Mesenchymal stem cell (in vitro differentiated cells and primary cell): Measurements from ENCODE around the gene DUSP1.

ENCODE experiments used
- DNase-seq: peaks from one replicate; pipeline ENCODE4 v3.0.0-alpha.2; 2013
- H2AFZ ChIP-seq: one replicate; pipeline ENCODE4 v1.6.1; 2013; ENCODE audit warnings: low read depth, mild to moderate bottlenecking, control low read depth, inconsistent platforms, low read length, moderate library complexity
- H2AK5ac ChIP-seq: 2 replicates; pipeline ENCODE4 v1.6.1; 2013; ENCODE audit warnings: low read length, moderate library complexity, mild to moderate bottlenecking, inconsistent platforms; ENCODE audit not compliant: severe bottlenecking
- H2BK120ac ChIP-seq: one replicate; pipeline ENCODE4 v1.6.1; 2013; ENCODE audit warnings: low read depth, mild to moderate bottlenecking, inconsistent platforms, low read length, moderate library complexity
- H2BK12ac ChIP-seq, 2 experiments: one replicate each; pipeline ENCODE4 v1.6.1; 2013; ENCODE audit warnings: inconsistent platforms in 2 of 2, low read length in 2 of 2, mild to moderate bottlenecking in 2 of 2, moderate library complexity in 2 of 2, control low read depth in 1 of 2
- H2BK15ac ChIP-seq: one replicate; pipeline ENCODE4 v1.6.1; 2013; ENCODE audit warnings: mild to moderate bottlenecking, low read depth, inconsistent platforms; ENCODE audit not compliant: poor library complexity, severe bottlenecking
- H2BK5ac ChIP-seq: 2 replicates; pipeline ENCODE4 v1.6.1; 2013; ENCODE audit warnings: low read depth, mild to moderate bottlenecking, low read length, control low read depth, inconsistent platforms; ENCODE audit not compliant: poor library complexity, severe bottlenecking
- H3K14ac ChIP-seq, 2 experiments: one replicate each; pipeline ENCODE4 v1.6.1; 2013; ENCODE audit warnings: inconsistent platforms in 2 of 2, low read length in 2 of 2, control low read depth in 1 of 2, mild to moderate bottlenecking in 1 of 2, moderate library complexity in 1 of 2
- H3K18ac ChIP-seq, 2 experiments: one replicate each; pipeline ENCODE4 v1.6.1; 2013; ENCODE audit warnings: inconsistent platforms in 2 of 2, low read length in 2 of 2, control low read depth in 1 of 2, low read depth in 1 of 2, mild to moderate bottlenecking in 1 of 2
- H3K23ac ChIP-seq, 2 experiments: one replicate each; pipeline ENCODE4 v1.6.1; 2013; ENCODE audit warnings: inconsistent platforms in 2 of 2, low read length in 2 of 2, mild to moderate bottlenecking in 2 of 2, moderate library complexity in 2 of 2, control low read depth in 1 of 2
- H3K27ac ChIP-seq: 2 replicates; pipeline ENCODE4 v1.5.1; 2013; ENCODE audit warnings: mild to moderate bottlenecking, moderate library complexity, low read length, control low read depth, inconsistent platforms; ENCODE audit not compliant: poor library complexity, severe bottlenecking
- H3K27me3 ChIP-seq, 2 experiments: 2 replicates each; pipeline versions ENCODE4 v1.6.1 to v1.7.0; 2013; ENCODE audit warnings: low read length in 2 of 2, mild to moderate bottlenecking in 2 of 2, moderate library complexity in 2 of 2, control low read depth in 1 of 2, inconsistent platforms in 1 of 2; ENCODE audit not compliant: control insufficient read depth in 1 of 2, insufficient read depth in 1 of 2
- H3K36me3 ChIP-seq, 2 experiments: 2 replicates each; pipeline versions ENCODE4 v1.6.1 to v1.7.0; 2013; ENCODE audit warnings: low read length in 2 of 2, control low read depth in 1 of 2, inconsistent platforms in 1 of 2, low read depth in 1 of 2, mild to moderate bottlenecking in 1 of 2; ENCODE audit not compliant: insufficient read depth in 2 of 2, control insufficient read depth in 1 of 2
- H3K4ac ChIP-seq, 2 experiments: one replicate each; pipeline ENCODE4 v1.6.1; 2013; ENCODE audit warnings: inconsistent platforms in 2 of 2, low read length in 2 of 2, mild to moderate bottlenecking in 2 of 2, moderate library complexity in 2 of 2, control low read depth in 1 of 2, low read depth in 1 of 2
- H3K4me1 ChIP-seq: 2 replicates; pipeline ENCODE4 v1.6.1; 2013; ENCODE audit warnings: low read depth, low read length, control low read depth; ENCODE audit not compliant: control insufficient read depth, insufficient read depth
- H3K4me2 ChIP-seq: 2 replicates; pipeline ENCODE4 v1.6.1; 2013; ENCODE audit warnings: low read length, mild to moderate bottlenecking, inconsistent platforms; ENCODE audit not compliant: poor library complexity, severe bottlenecking
- H3K4me3 ChIP-seq, 2 experiments: 2 replicates each; pipeline versions ENCODE4 v1.5.1 to v1.7.0; 2013; ENCODE audit warnings: low read length in 2 of 2, mild to moderate bottlenecking in 2 of 2, control low read depth in 1 of 2, low read depth in 1 of 2; ENCODE audit not compliant: insufficient read depth in 1 of 2
- H3K79me1 ChIP-seq: replicated peaks from 2 replicates; pipeline ENCODE4 v1.6.1; 2013; ENCODE audit warnings: mild to moderate bottlenecking, control low read depth, low read length, inconsistent platforms; ENCODE audit not compliant: poor library complexity, severe bottlenecking
- H3K9ac ChIP-seq: 2 replicates; pipeline ENCODE4 v1.7.0; 2013; ENCODE audit warnings: mild to moderate bottlenecking, low read length, moderate library complexity
- H3K9me3 ChIP-seq: 2 replicates; pipeline ENCODE4 v1.7.0; 2013; ENCODE audit warnings: mild to moderate bottlenecking, low read length; ENCODE audit not compliant: control insufficient read depth
- H4K8ac ChIP-seq: one replicate; pipeline ENCODE4 v1.6.1; 2013; ENCODE audit warnings: inconsistent platforms, mild to moderate bottlenecking, low read length, moderate library complexity
- H4K91ac ChIP-seq: one replicate; pipeline ENCODE4 v1.6.1; 2013; ENCODE audit warnings: mild to moderate bottlenecking, low read length, inconsistent platforms
- WGBS: methylation state at CpG from one replicate; pipeline ENCODE4 v1.1.7; 2013; ENCODE audit warnings: mixed read lengths; 5-methylcytosine and 5-hydroxymethylcytosine counted together

The DUSP1 gene

GRCh38 chr5:172756764-172757393 lies 14.1 kb downstream of the DUSP1 start:
- Histone ChIP-seq H4K91ac (no peak overlapping the region), H2BK5ac (no peak overlapping the region), H3K4me3 (no peak overlapping the region), H3K4me1 (peaks cover 13% of the 10 kb centered on the region), H3K23ac (no peak overlapping the region), H3K4ac (peak overlapping the region in 1 of 2 experiments; percentile 55), H2BK12ac (peak overlapping the region; percentile 14 to 64), H3K9ac (peak overlapping the region; percentile 79), H2AK5ac (peak overlapping the region; percentile 79), H2BK120ac (no peak overlapping the region), H3K36me3 (no peaks in the 10 kb centered on the region), H4K8ac (no peak overlapping the region), H3K9me3 (peaks cover 8% of the 10 kb centered on the region), H3K27me3 (no peaks in the 10 kb centered on the region), H3K18ac (no peak overlapping the region), H2AFZ (no peak overlapping the region), H3K14ac (no peak overlapping the region), H3K79me1 (no peaks in the 10 kb centered on the region), H2BK15ac (peak overlapping the region; percentile 60), H3K4me2 (no peak overlapping the region), H3K27ac (no peak overlapping the region)
- DNase-seq: no peak
- 86% methylated on average over 9 of the region's 10 CpGs for WGBS

DNA sequence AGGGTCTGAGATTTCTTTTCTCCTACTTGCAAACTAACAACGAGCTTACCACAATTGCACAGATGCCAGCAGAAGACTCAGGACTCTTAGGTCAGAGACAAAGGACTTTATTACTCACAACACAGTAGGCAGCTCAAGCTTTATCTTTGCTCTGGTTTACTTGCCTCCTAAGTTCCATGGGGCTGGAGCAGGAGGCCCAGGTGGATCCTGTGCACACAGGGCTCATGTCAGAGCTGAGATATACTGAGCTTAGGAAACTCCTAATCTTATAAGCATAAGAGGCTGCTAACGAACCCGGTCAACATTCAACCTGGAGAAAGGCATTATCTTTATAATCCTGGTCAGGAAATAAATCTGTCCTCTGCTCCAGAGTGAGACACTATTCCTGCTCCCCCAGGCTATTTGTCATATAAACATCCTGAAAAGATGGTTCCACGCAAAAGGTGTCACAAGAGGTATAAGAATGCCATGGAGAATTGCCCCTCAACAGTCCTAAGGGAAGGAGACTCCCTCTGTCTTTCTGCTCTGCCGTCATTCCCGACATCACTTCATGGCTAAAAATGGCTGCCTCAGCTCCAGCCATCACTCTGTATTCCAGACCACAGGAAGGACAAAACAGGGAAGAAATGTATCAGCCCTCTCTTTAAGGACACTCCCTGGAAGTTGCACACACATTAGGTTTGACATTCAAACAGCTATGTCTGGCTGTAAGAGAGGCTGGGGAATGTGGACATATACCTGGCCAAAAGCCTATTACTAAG lies 16.2 kb downstream of the DUSP1 start:
- Histone ChIP-seq H2BK5ac (no peak overlapping the region), H3K27me3 (no peaks in the 10 kb centered on the region), H3K79me1 (no peaks in the 10 kb centered on the region), H2AK5ac (no peak overlapping the region), H3K4ac (no peak overlapping the region), H3K4me3 (no peak overlapping the region), H3K9me3 (peaks cover 1% of the 10 kb centered on the region), H3K36me3 (no peaks in the 10 kb centered on the region), H3K18ac (no peak overlapping the region), H3K4me1 (peaks cover 13% of the 10 kb centered on the region), H2BK12ac (peak overlapping the region in 1 of 2 experiments; percentile 3), H2BK120ac (no peak overlapping the region), H2AFZ (no peak overlapping the region), H3K23ac (no peak overlapping the region), H3K27ac (no peak overlapping the region), H2BK15ac (no peak overlapping the region), H3K14ac (no peak overlapping the region), H4K8ac (no peak overlapping the region), H3K9ac (no peak overlapping the region), H4K91ac (no peak overlapping the region), H3K4me2 (no peak overlapping the region)
- 76% methylated on average over 6 of the region's 6 CpGs for WGBS
- no peak for DNase-seq

DNA sequence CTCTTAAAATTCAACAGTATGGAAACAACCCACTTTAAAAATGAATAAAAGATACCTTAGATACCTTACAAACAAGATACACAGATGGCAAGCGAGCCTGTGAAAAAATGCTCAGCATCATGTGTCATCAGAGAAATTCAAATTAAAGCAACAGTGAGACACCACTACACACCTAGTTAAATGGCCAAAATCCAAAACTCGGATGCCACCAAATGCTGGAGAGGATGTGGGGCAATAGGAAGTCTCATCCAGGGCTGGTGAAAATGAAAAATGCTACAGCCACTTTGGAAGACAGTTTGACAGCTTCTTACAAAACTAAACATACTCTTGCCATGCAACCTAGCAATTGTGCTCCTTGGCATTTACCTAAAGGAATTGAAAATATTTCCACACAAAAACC lies 17.9 kb downstream of the DUSP1 start:
- whole genome bisulfite sequencing: 70% methylated on average over 2 of the region's 2 CpGs
- H3K23ac ChIP-seq: no peak overlapping the region

GRCh38 chr5:172751761-172752510 lies 19.1 kb downstream of the DUSP1 start:
- H3K14ac ChIP-seq: no peak overlapping the region
- no peak overlapping the region for H3K18ac ChIP-seq
- H2BK12ac ChIP-seq: peak overlapping the region in 1 of 2 experiments; percentile 7
- no peak overlapping the region for H4K8ac ChIP-seq
- H2AFZ ChIP-seq: no peak overlapping the region
- no peak overlapping the region for H3K27ac ChIP-seq
- no peak overlapping the region for H2BK15ac ChIP-seq
- H3K79me1 ChIP-seq: no peaks in the 10 kb centered on the region
- no peak overlapping the region for H3K4me2 ChIP-seq
- H3K27me3 ChIP-seq: no peaks in the 10 kb centered on the region
- no peak overlapping the region for H3K9ac ChIP-seq
- 92% methylated on average over 14 of the region's 14 CpGs for WGBS
- no peak overlapping the region for H3K4ac ChIP-seq
- no peak overlapping the region for H3K23ac ChIP-seq
- DNase-seq: no peak
- H4K91ac ChIP-seq: no peak overlapping the region
- no peak overlapping the region for H2AK5ac ChIP-seq
- H2BK5ac ChIP-seq: no peak overlapping the region
- H3K4me1 ChIP-seq: peaks cover 5% of the 10 kb centered on the region
- no peaks in the 10 kb centered on the region for H3K36me3 ChIP-seq
- no peak overlapping the region for H2BK120ac ChIP-seq
- H3K4me3 ChIP-seq: no peak overlapping the region
- H3K9me3 ChIP-seq: peaks cover 5% of the 10 kb centered on the region

More for the DNA sequence above, 17.9 kb downstream of the DUSP1 start:
- Histone ChIP-seq H3K79me1 (no peaks in the 10 kb centered on the region), H3K4me3 (no peak overlapping the region), H2BK15ac (no peak overlapping the region), H3K4ac (no peak overlapping the region), H3K27ac (no peak overlapping the region), H2BK12ac (no peak overlapping the region), H3K18ac (no peak overlapping the region), H4K91ac (no peak overlapping the region), H3K9ac (no peak overlapping the region), H2BK5ac (no peak overlapping the region), H3K27me3 (no peaks in the 10 kb centered on the region), H2AK5ac (no peak overlapping the region), H3K14ac (no peak overlapping the region), H3K36me3 (no peaks in the 10 kb centered on the region), H3K9me3 (no peaks in the 10 kb centered on the region), H2AFZ (no peak overlapping the region), H3K4me1 (peaks cover 11% of the 10 kb centered on the region), H3K4me2 (no peak overlapping the region), H4K8ac (no peak overlapping the region), H2BK120ac (no peak overlapping the region)
- DNase-seq: no peak
